SK-N-MC (cell line): ENCODE measurements around the gene CCL11.

Experiments used
- DNase-seq: peaks from one replicate; pipeline ENCODE4 v3.0.0-alpha.2; 2011; ENCODE audit warnings: low read depth, low spot score
- H3K27ac ChIP-seq: fragments of 200-600 bp; sonication (generic); 2 replicates; pipeline ENCODE4 v1.5.1; 2016; ENCODE audit warnings: mixed run types
- H3K36me3 ChIP-seq: fragments of 200-600 bp; sonication (generic); 2 replicates; pipeline ENCODE4 v1.6.1; 2017; ENCODE audit warnings: antibody characterized with exemption, low read length, mixed read lengths; ENCODE audit not compliant: insufficient read depth
- H3K4me3 ChIP-seq: fragments of 200-600 bp; sonication (generic); 2 replicates; pipeline ENCODE4 v1.5.1; 2016
- H3K9ac ChIP-seq: fragments of 200-600 bp; sonication (generic); 2 replicates; pipeline ENCODE4 v1.8.0; 2017; ENCODE audit warnings: mixed run types, mixed read lengths; ENCODE audit not compliant: insufficient read length
- H3K9me3 ChIP-seq: fragments of 200-600 bp; sonication (generic); 2 replicates; pipeline ENCODE4 v1.6.1; 2017; ENCODE audit warnings: low read depth, mild to moderate bottlenecking, antibody characterized with exemption, low read length, moderate library complexity, mixed read lengths
- EZH2 ChIP-seq: fragments of 200-600 bp; sonication (generic); IDR thresholded peaks from one replicate; pipeline ENCODE4 v1.6.1; 2017; ENCODE audit warnings: antibody characterized with exemption
- FOXP2 ChIP-seq: optimal IDR thresholded peaks from 2 replicates; pipeline ENCODE3; 2011; ENCODE audit warnings: mild to moderate bottlenecking, moderate library complexity; ENCODE audit not compliant: insufficient read depth; ENCODE audit errors: extremely low read length, control extremely low read depth
- POLR2AphosphoS5 ChIP-seq: IDR thresholded peaks from 2 replicates; pipeline ENCODE4 v1.6.1; 2012; ENCODE audit warnings: mild to moderate bottlenecking, low read depth, low read length, borderline replicate concordance

Gene CCL11

DNA sequence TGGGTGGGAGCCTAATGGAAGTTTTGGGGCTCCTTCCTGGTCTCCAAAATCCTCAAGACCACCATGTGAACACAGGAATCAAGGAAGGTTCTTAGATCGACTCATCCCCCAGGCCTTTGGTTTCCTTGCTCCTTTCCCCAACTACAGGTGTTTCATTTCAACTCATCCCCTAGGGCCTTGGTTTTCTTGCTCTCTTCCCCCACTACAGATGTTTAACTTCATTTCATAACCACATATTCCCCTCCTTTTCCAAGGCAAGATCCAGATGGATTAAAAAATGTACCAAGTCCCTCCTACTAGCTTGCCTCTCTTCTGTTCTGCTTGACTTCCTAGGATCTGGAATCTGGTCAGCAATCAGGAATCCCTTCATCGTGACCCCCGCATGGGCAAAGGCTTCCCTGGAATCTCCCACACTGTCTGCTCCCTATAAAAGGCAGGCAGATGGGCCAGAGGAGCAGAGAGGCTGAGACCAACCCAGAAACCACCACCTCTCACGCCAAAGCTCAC, at the start of gene CCL11:
TSS of gene CCL11 (plus strand) at position 457 of the 507 bp plus-strand sequence. CDS start 67 bp downstream, outside the sequence.
- H3K9ac ChIP-seq: no peak within 1 kb of the TSS
- DNase-seq: no peak
- H3K9me3 ChIP-seq: no peaks in the 10 kb centered on the region
- no peak within 1 kb of the TSS for H3K27ac ChIP-seq
- H3K4me3 ChIP-seq: no peak within 1 kb of the TSS
- no peaks in the 10 kb centered on the region for H3K36me3 ChIP-seq
- TF ChIP-seq POLR2AphosphoS5 (no peak), EZH2 (no peak), FOXP2 (no peak)

GRCh38 chr17:34236281-34236892, 49.2 kb upstream of the CCL11 start:
- no peak overlapping the region for H3K4me3 ChIP-seq
- DNase-seq: no peak
- TF ChIP-seq POLR2AphosphoS5 (no peak), FOXP2 (no peak), EZH2 (no peak)
- no peak overlapping the region for H3K9ac ChIP-seq
- H3K9me3 ChIP-seq: no peaks in the 10 kb centered on the region
- no peak overlapping the region for H3K27ac ChIP-seq
- H3K36me3 ChIP-seq: no peaks in the 10 kb centered on the region

DNA sequence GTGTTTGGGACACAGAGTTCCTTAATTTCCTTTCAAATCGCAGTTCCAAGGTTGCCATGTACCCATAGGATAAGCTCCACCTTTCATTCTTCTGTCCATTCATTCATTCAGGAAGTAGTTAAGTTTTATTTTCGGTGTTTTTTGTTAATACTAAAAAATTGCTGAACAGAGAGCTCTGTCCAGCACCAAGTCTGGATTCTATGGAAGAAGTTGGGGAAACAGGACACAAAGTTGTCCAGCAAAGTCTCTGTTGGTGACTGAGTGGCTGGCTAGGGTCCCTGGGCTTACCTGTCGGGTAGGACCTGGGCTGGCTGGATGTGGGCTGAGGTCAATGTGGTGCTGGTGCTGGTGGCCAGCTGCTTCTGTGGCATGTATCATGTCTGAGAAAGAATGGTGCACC, 48.1 kb upstream of the CCL11 start:
- TF ChIP-seq POLR2AphosphoS5 (no peak), EZH2 (no peak), FOXP2 (no peak)
- no peak for DNase-seq
- Histone ChIP-seq H3K4me3 (no peak overlapping the region), H3K9ac (no peak overlapping the region), H3K36me3 (no peaks in the 10 kb centered on the region), H3K9me3 (no peaks in the 10 kb centered on the region), H3K27ac (no peak overlapping the region)

- H3K9ac ChIP-seq: no peak overlapping the region
- TF ChIP-seq EZH2 (no peak), POLR2AphosphoS5 (no peak), FOXP2 (no peak)
- no peaks in the 10 kb centered on the region for H3K9me3 ChIP-seq
- no peak overlapping the region for H3K27ac ChIP-seq
- no peak for DNase-seq
- H3K4me3 ChIP-seq: no peak overlapping the region
- no peaks in the 10 kb centered on the region for H3K36me3 ChIP-seq
Observed at GRCh38 chr17:34241062-34241461, 44.5 kb upstream of the CCL11 start.

GRCh38 chr17:34242587-34243363, 42.8 kb upstream of the CCL11 start:
- H3K9ac ChIP-seq: no peak overlapping the region
- DNase-seq: no peak
- TF ChIP-seq FOXP2: no peak
- TF ChIP-seq EZH2: no peak
- TF ChIP-seq POLR2AphosphoS5: no peak
- H3K36me3 ChIP-seq: no peaks in the 10 kb centered on the region
- H3K9me3 ChIP-seq: no peaks in the 10 kb centered on the region
- H3K4me3 ChIP-seq: no peak overlapping the region
- H3K27ac ChIP-seq: no peak overlapping the region

GRCh38 chr17:34243364-34244320, 41.9 kb upstream of the CCL11 start:
- Histone ChIP-seq H3K36me3 (no peaks in the 10 kb centered on the region), H3K9ac (no peak overlapping the region), H3K27ac (no peak overlapping the region), H3K9me3 (no peaks in the 10 kb centered on the region), H3K4me3 (no peak overlapping the region)
- TF ChIP-seq POLR2AphosphoS5: no peak
- no peak for TF ChIP-seq EZH2
- TF ChIP-seq FOXP2: no peak
- no peak for DNase-seq

GRCh38 chr17:34245351-34245905, 40.1 kb upstream of the CCL11 start:
- no peak overlapping the region for H3K27ac ChIP-seq
- H3K9ac ChIP-seq: no peak overlapping the region
- H3K9me3 ChIP-seq: no peaks in the 10 kb centered on the region
- no peak for TF ChIP-seq FOXP2
- TF ChIP-seq POLR2AphosphoS5: no peak
- no peak for TF ChIP-seq EZH2
- DNase-seq: no peak
- H3K4me3 ChIP-seq: no peak overlapping the region
- no peaks in the 10 kb centered on the region for H3K36me3 ChIP-seq
